SU-DHL-6 (cell line): Measurements from ENCODE around the gene SNX10.

ENCODE experiments used
- H2AFZ ChIP-seq: fragments of 200-600 bp; sonication (generic); 2 replicates; pipeline ENCODE4 v1.6.1; 2014; ENCODE audit warnings: low read depth, mild to moderate bottlenecking, moderate library complexity, mixed read lengths, antibody characterized with exemption, low read length; ENCODE audit not compliant: severe bottlenecking
- H3F3A ChIP-seq: fragments of 200-600 bp; shearing (Covaris generic); 2 replicates; pipeline ENCODE4 v1.6.0; 2016; ENCODE audit warnings: antibody characterized with exemption, mild to moderate bottlenecking; ENCODE audit not compliant: insufficient read depth
- H3K27ac ChIP-seq: fragments of 200-600 bp; sonication (generic); 2 replicates; pipeline ENCODE4 v1.5.1; 2016; ENCODE audit warnings: low read depth, mild to moderate bottlenecking, low read length, moderate library complexity, mixed read lengths
- H3K27me3 ChIP-seq: fragments of 200-600 bp; sonication (generic), shearing (Covaris generic); 2 replicates; pipeline ENCODE4 v1.6.0; 2014; ENCODE audit warnings: mild to moderate bottlenecking, low read length
- H3K36me3 ChIP-seq: fragments of 200-600 bp; sonication (generic); 2 replicates; pipeline ENCODE4 v1.6.1; 2014; ENCODE audit warnings: mild to moderate bottlenecking, low read length, mixed read lengths
- H3K4me2 ChIP-seq: fragments of 300-600, 200-600 bp; shearing (Covaris generic), sonication (generic); 2 replicates; pipeline ENCODE4 v1.6.0; 2014; ENCODE audit warnings: low read length, low read depth, mild to moderate bottlenecking; ENCODE audit not compliant: poor library complexity, severe bottlenecking
- H3K4me3 ChIP-seq: fragments of 200-600 bp; sonication (generic); 2 replicates; pipeline ENCODE4 v1.5.1; 2014; ENCODE audit warnings: antibody characterized with exemption, low read length, mild to moderate bottlenecking, mixed read lengths; ENCODE audit not compliant: insufficient read depth, poor library complexity, severe bottlenecking
- H3K79me2 ChIP-seq: fragments of 200-600 bp; sonication (generic); 2 replicates; pipeline ENCODE4 v1.6.1; 2014; ENCODE audit warnings: mild to moderate bottlenecking, low read length, moderate library complexity; ENCODE audit not compliant: insufficient read depth
- H3K9ac ChIP-seq: fragments of 200-600 bp; sonication (generic); 2 replicates; pipeline ENCODE4 v1.7.0; 2014; ENCODE audit warnings: mild to moderate bottlenecking, low read length
- H3K9me2 ChIP-seq: fragments of 200-600 bp; sonication (generic); replicated peaks from 2 replicates; pipeline ENCODE4 v1.6.1; 2014; ENCODE audit warnings: low read length; ENCODE audit not compliant: insufficient read depth
- H3K9me3 ChIP-seq: fragments of 200-600 bp; sonication (generic); 2 replicates; pipeline ENCODE4 v1.6.1; 2014; ENCODE audit warnings: low read length, mixed read lengths; ENCODE audit not compliant: insufficient read depth
- H4K20me1 ChIP-seq: fragments of 200-600 bp; sonication (generic); 2 replicates; pipeline ENCODE4 v1.6.1; 2014; ENCODE audit warnings: low read depth, mild to moderate bottlenecking, antibody characterized with exemption, low read length, moderate library complexity, mixed read lengths
- CTCF ChIP-seq: fragments of 200-600 bp; sonication (generic); IDR thresholded peaks from one replicate; pipeline ENCODE4 v1.5.1; 2017; ENCODE audit warnings: antibody characterized with exemption, mild to moderate bottlenecking, low read length, moderate library complexity; ENCODE audit not compliant: insufficient read depth, poor library complexity, severe bottlenecking
- EZH2phosphoT487 ChIP-seq: fragments of 200-600 bp; sonication (generic), shearing (Covaris generic); conservative IDR thresholded peaks from 2 replicates; pipeline ENCODE4 v1.6.1; 2018; ENCODE audit warnings: mild to moderate bottlenecking, antibody characterized with exemption, low read length, moderate library complexity, mixed read lengths

The SNX10 gene

GRCh38 chr7:26387731-26388130, 96.1 kb downstream of the SNX10 start:
- Histone ChIP-seq H3K9ac (no peak overlapping the region), H3K9me2 (no peaks in the 10 kb centered on the region), H3K9me3 (no peaks in the 10 kb centered on the region), H3K27me3 (no peaks in the 10 kb centered on the region), H3K4me3 (no peak overlapping the region), H3K27ac (no peak overlapping the region), H3K4me2 (no peak overlapping the region), H2AFZ (no peak overlapping the region), H4K20me1 (no peaks in the 10 kb centered on the region), H3F3A (no peaks in the 10 kb centered on the region), H3K36me3 (no peaks in the 10 kb centered on the region), H3K79me2 (no peaks in the 10 kb centered on the region)
- no peak for TF ChIP-seq CTCF
- TF ChIP-seq EZH2phosphoT487 = no peak

GRCh38 chr7:26388256-26388655, 96.6 kb downstream of the SNX10 start:
- Histone ChIP-seq H3K27ac (no peak overlapping the region), H3K79me2 (no peaks in the 10 kb centered on the region), H3K4me3 (no peak overlapping the region), H2AFZ (no peak overlapping the region), H4K20me1 (no peaks in the 10 kb centered on the region), H3K4me2 (no peak overlapping the region), H3K9ac (no peak overlapping the region), H3K9me3 (no peaks in the 10 kb centered on the region), H3F3A (no peaks in the 10 kb centered on the region), H3K36me3 (no peaks in the 10 kb centered on the region), H3K9me2 (no peaks in the 10 kb centered on the region), H3K27me3 (no peaks in the 10 kb centered on the region)
- TF ChIP-seq CTCF (no peak), EZH2phosphoT487 (no peak)

DNA sequence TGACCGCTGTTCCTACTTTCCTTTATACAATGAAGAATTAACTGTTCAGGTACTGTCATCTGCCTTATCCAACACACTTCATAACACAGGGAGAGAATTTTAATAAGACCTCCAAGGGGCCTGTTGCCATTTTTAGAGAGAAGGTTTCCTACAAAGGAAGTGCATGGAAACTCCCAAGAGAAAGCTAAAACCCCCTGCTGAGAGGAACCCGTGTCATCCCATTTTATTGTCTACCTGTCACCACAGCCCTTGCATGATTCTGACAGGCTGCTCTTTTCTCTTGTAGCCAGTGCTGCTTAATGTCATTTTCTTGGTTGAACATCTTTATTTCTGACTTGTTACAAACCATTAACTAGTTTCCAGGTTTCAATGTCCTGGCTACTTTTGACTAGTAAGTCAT, 98.4 kb downstream of the SNX10 start:
- TF ChIP-seq CTCF (no peak), EZH2phosphoT487 (no peak)
- Histone ChIP-seq H3F3A (no peaks in the 10 kb centered on the region), H3K27me3 (no peaks in the 10 kb centered on the region), H3K9me2 (no peaks in the 10 kb centered on the region), H3K36me3 (no peaks in the 10 kb centered on the region), H3K9me3 (no peaks in the 10 kb centered on the region), H2AFZ (no peak overlapping the region), H3K4me2 (no peak overlapping the region), H3K27ac (no peak overlapping the region), H3K79me2 (no peaks in the 10 kb centered on the region), H4K20me1 (no peaks in the 10 kb centered on the region), H3K9ac (no peak overlapping the region), H3K4me3 (no peak overlapping the region)

DNA sequence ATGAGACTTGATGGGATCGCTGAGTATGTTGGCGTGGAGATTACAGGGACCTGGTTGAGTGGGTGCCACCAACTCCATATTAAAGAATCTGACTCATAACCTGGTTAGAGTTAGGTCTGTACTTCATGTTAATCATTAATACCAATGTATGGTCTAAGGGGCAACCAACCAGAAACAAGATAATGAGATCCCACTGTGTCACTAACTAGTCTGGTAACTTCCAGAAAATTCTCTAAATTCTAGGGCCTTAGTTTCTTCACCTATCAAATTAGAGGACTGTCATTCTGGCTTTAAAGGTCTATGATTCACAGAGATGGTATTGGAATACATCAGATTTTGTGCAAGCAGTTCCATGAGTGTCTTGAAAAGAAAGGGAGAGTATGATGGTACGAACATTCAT, 102.2 kb downstream of the SNX10 start:
- TF ChIP-seq CTCF (no peak), EZH2phosphoT487 (no peak)
- Histone ChIP-seq H3K27me3 (no peaks in the 10 kb centered on the region), H3K27ac (no peak overlapping the region), H3K9me3 (no peaks in the 10 kb centered on the region), H3K9ac (no peak overlapping the region), H2AFZ (no peak overlapping the region), H3F3A (peaks cover 23% of the 10 kb centered on the region), H3K36me3 (no peaks in the 10 kb centered on the region), H3K79me2 (no peaks in the 10 kb centered on the region), H4K20me1 (no peaks in the 10 kb centered on the region), H3K4me3 (no peak overlapping the region), H3K9me2 (no peaks in the 10 kb centered on the region), H3K4me2 (no peak overlapping the region)
